K562 (cell line): ENCODE measurements around the gene TTC28. TPM values are rescaled to one million over a fixed set of nuclear protein-coding genes. Genes with fewer than 3 reads are reported as not detected.

Experiments used
- ATAC-seq: fragments of 200-7000 bp; cut with Tn5 transposase; 3 replicates; pipeline ENCODE4 v1.9.1; 2020; ENCODE audit warnings: moderate library complexity
- BruUV-seq: library from RNA; stranded (reverse); fragments of 400-500 nt; replicated peaks from 2 replicates; lab custom pipeline; 2021; lab: Mats Ljungman, UMichigan
- CTCF ChIA-PET: fragments of 300-600 bp; formaldehyde crosslinking; extraction: SDS; loops from one replicate; lab custom pipeline; 2021; ENCODE audit warnings: low intra/inter-chr PET ratio; lab: Yijun Ruan, JAX
- POLR2A ChIA-PET: fragments of 300-600, 350-650 bp; sonication (Branson Sonifier 250); formaldehyde crosslinking; extraction: SDS; loops from one replicate; lab custom pipeline; 2021; ENCODE audit warnings: antibody characterized with exemption, inconsistent platforms; lab: Yijun Ruan, JAX
- DNase-seq, 4 experiments: peaks; one replicate each; pipeline versions ENCODE4 v3.0.0 to v3.0.0-alpha.2; 2011 to 2018; ENCODE audit warnings: low spot score in 3 of 4, mixed read lengths in 3 of 4; ENCODE audit errors: extremely low read depth in 1 of 4
- FAIRE-seq: peaks from 2 replicates; lab custom pipeline; 2011; peaks lifted over from hg19 to GRCh38; lab: Jason Lieb, UNC
- H2AFZ ChIP-seq: 2 replicates; pipeline ENCODE4 v1.6.0; 2011; ENCODE audit warnings: low read depth, low read length, control low read depth, inconsistent platforms
- H3K27ac ChIP-seq: fragments of 200-600 bp; 3 replicates; pipeline ENCODE4 v1.8.0; 2011; ENCODE audit warnings: low read depth, mild to moderate bottlenecking, control low read depth, inconsistent platforms, low read length, moderate library complexity, mixed read lengths; ENCODE audit errors: extremely low read depth
- H3K27me3 ChIP-seq, 2 experiments: fragments of 300-600 bp in 1 of 2; 2 replicates in 1 of 2; 3 replicates in 1 of 2; pipeline versions ENCODE4 v1.6.0 to v1.8.0; 2011; ENCODE audit warnings: inconsistent platforms in 2 of 2, low read length in 2 of 2, mild to moderate bottlenecking in 1 of 2, mixed read lengths in 1 of 2, moderate library complexity in 1 of 2; ENCODE audit not compliant: control insufficient read depth in 2 of 2, insufficient read depth in 2 of 2
- H3K36me3 ChIP-seq: fragments of 300-600 bp; 3 replicates; pipeline ENCODE4 v1.8.0; 2011; ENCODE audit warnings: mild to moderate bottlenecking, low read length, inconsistent platforms; ENCODE audit not compliant: control insufficient read depth, insufficient read depth
- H3K4me1 ChIP-seq, 2 experiments: fragments of 200-600 bp in 1 of 2; replicated peaks in 1 of 2; 2 replicates in 1 of 2; 3 replicates in 1 of 2; pipeline versions ENCODE4 v1.5.1 to v1.8.0; 2011; ENCODE audit warnings: inconsistent platforms in 2 of 2, low read length in 2 of 2, mild to moderate bottlenecking in 1 of 2, mixed read lengths in 1 of 2, moderate library complexity in 1 of 2; ENCODE audit not compliant: control insufficient read depth in 2 of 2, insufficient read depth in 2 of 2
- H3K4me2 ChIP-seq: 2 replicates; pipeline ENCODE4 v1.6.1; 2011; ENCODE audit warnings: low read length, control low read depth, inconsistent platforms, mixed read lengths; ENCODE audit not compliant: insufficient read depth
- H3K4me3 ChIP-seq: fragments of 200-600 bp; sonication (generic), shearing (Covaris generic); 2 replicates; pipeline ENCODE4 v1.5.1; 2016; ENCODE audit warnings: control low read depth, inconsistent platforms
- H3K79me2 ChIP-seq: fragments of 200-600 bp; 3 replicates; pipeline ENCODE4 v1.8.0; 2011; ENCODE audit warnings: low read length, inconsistent platforms; ENCODE audit not compliant: control insufficient read depth, insufficient read depth
- H3K9ac ChIP-seq, 2 experiments: 2 replicates each; pipeline versions ENCODE4 v1.6.0 to v1.6.1; 2011; ENCODE audit warnings: low read depth in 2 of 2, low read length in 2 of 2, control low read depth in 1 of 2, inconsistent platforms in 1 of 2, mild to moderate bottlenecking in 1 of 2, mixed read lengths in 1 of 2; ENCODE audit not compliant: insufficient read depth in 1 of 2
- H3K9me1 ChIP-seq: one replicate; pipeline ENCODE4 v1.6.0; 2011; ENCODE audit warnings: inconsistent platforms, mild to moderate bottlenecking, low read length, moderate library complexity; ENCODE audit not compliant: control insufficient read depth, insufficient read depth
- H3K9me3 ChIP-seq: replicated peaks from 2 replicates; pipeline ENCODE4 v1.5.1; 2011; ENCODE audit warnings: low read depth, low read length, inconsistent platforms; ENCODE audit not compliant: control insufficient read depth, insufficient read depth
- H4K20me1 ChIP-seq: replicated peaks from 2 replicates; pipeline ENCODE4 v1.6.1; 2011; ENCODE audit warnings: low read length, inconsistent platforms, mixed read lengths; ENCODE audit not compliant: control insufficient read depth, insufficient read depth
- CBFB ChIP-seq: sonication (generic); formaldehyde crosslinking; IDR thresholded peaks from 2 replicates; pipeline ENCODE4 v1.4.0; 2020; ENCODE audit warnings: mild to moderate bottlenecking, missing genetic modification reagents
- CBX5 ChIP-seq: IDR thresholded peaks from 2 replicates; pipeline ENCODE4 v1.6.1; 2014; ENCODE audit warnings: low read depth, borderline replicate concordance
- E2F6 ChIP-seq, 2 experiments: IDR thresholded peaks; 2 replicates each; pipeline ENCODE4 v1.6.1; 2011; ENCODE audit warnings: borderline replicate concordance in 1 of 2, control low read depth in 1 of 2, low read depth in 1 of 2, low read length in 1 of 2, mild to moderate bottlenecking in 1 of 2, mixed read lengths in 1 of 2, moderate library complexity in 1 of 2; ENCODE audit not compliant: insufficient read depth in 1 of 2, insufficient read length in 1 of 2, poor library complexity in 1 of 2, severe bottlenecking in 1 of 2; ENCODE audit errors: extremely low read depth in 1 of 2
- ELF4 ChIP-seq: fragments of 450-650 bp; formaldehyde crosslinking; IDR thresholded peaks from 2 replicates; pipeline ENCODE4 v1.4.0; 2022; ENCODE audit warnings: missing genetic modification characterization
- FOXM1 ChIP-seq, 2 experiments: fragments of 450-650 bp in 1 of 2; sonication (generic) in 1 of 2; formaldehyde crosslinking in 1 of 2; IDR thresholded peaks; 2 replicates each; pipeline versions ENCODE4 v1.6.1 to v1.9.0; 2017 to 2022; ENCODE audit warnings: low read depth in 2 of 2, mild to moderate bottlenecking in 2 of 2, missing genetic modification reagents in 1 of 2, moderate library complexity in 1 of 2
- GATAD2B ChIP-seq: fragments of 450-650 bp; IDR thresholded peaks from 2 replicates; pipeline ENCODE4 v1.6.1; 2017; ENCODE audit warnings: mild to moderate bottlenecking, borderline replicate concordance
- HMBOX1 ChIP-seq: sonication (generic); IDR thresholded peaks from 2 replicates; pipeline ENCODE4 v1.6.1; 2016
- JUND ChIP-seq, 2 experiments: IDR thresholded peaks; 2 replicates in 1 of 2; 3 replicates in 1 of 2; pipeline ENCODE4 v1.6.1; 2011; ENCODE audit warnings: borderline replicate concordance in 2 of 2, low read depth in 2 of 2, low read length in 2 of 2, improper control_type of control experiment in 1 of 2, missing biosample characterization in 1 of 2, missing genetic modification characterization in 1 of 2, missing genetic modification reagents in 1 of 2
- MAFF ChIP-seq: IDR thresholded peaks from 2 replicates; pipeline ENCODE4 v1.6.1; 2012; ENCODE audit warnings: low read length, improper control_type of control experiment
- MTA3 ChIP-seq: fragments of 450-650 bp; formaldehyde crosslinking; IDR thresholded peaks from 2 replicates; pipeline ENCODE4 v1.6.1; 2017; ENCODE audit warnings: mild to moderate bottlenecking, borderline replicate concordance
- RBFOX2 ChIP-seq: fragments of 200-400 bp; formaldehyde crosslinking; IDR thresholded peaks from 2 replicates; pipeline ENCODE4 v1.6.1; 2017; ENCODE audit warnings: low read depth, mild to moderate bottlenecking, low read length, moderate library complexity
- RBM22 ChIP-seq: fragments of 200-400 bp; formaldehyde crosslinking; IDR thresholded peaks from 2 replicates; pipeline ENCODE4 v1.6.1; 2018; ENCODE audit warnings: low read length, low read depth; ENCODE audit not compliant: poor library complexity, severe bottlenecking
- RUNX1 ChIP-seq: sonication (generic); IDR thresholded peaks from 2 replicates; pipeline ENCODE4 v1.6.1; 2016; ENCODE audit warnings: antibody characterized with exemption, low read depth
- SMC3 ChIP-seq: conservative IDR thresholded peaks from 2 replicates; pipeline ENCODE4 v1.6.1; 2011; ENCODE audit warnings: low read depth, low read length, improper control_type of control experiment; ENCODE audit not compliant: insufficient read depth
- ZSCAN29 ChIP-seq: fragments of 450-650 bp; IDR thresholded peaks from 2 replicates; pipeline ENCODE4 v1.6.1; 2017
- WGBS: fragments of 100-300 bp; shearing (Covaris generic); methylation state at CpG from one replicate; pipeline ENCODE4 v1.1.6; 2016; ENCODE audit warnings: low coverage, mixed read lengths; ENCODE audit not compliant: insufficient coverage; ENCODE audit errors: missing lambda C conversion rate; 5-methylcytosine and 5-hydroxymethylcytosine counted together
- in situ Hi-C: fragments of 300-500 bp; cut with MboI; formaldehyde crosslinking; loops from 4 replicates; pipeline ENCODE4 v1.15.0; 2018; ENCODE audit warnings: inconsistent platforms, mixed read lengths
- intact Hi-C: fragments of 100-400 bp; cut with micrococcal nuclease; formaldehyde crosslinking; loops from 2 replicates; pipeline ENCODE4 v1.14.2; 2022
- polyA plus RNA-seq, 8 experiments: library from polyadenylated mRNA; depleted of rRNA in 4 of 8; stranded (reverse) in 5 of 8; unstranded in 3 of 8; fragments of >200 nt; fragmentation: Nextera tagmentation in 2 of 8; fragmentation: Illumina TruSeq in 1 of 8; extraction: Ambion mirVana in 2 of 8; extraction: Trizol in 1 of 8; gene quantifications; 2 replicates each; pipeline versions ENCODE4 v1.2.1 to v1.2.3, GENCODE V29; 2011 to 2014; ENCODE audit warnings: inconsistent platforms in 1 of 8, missing spikeins in 1 of 8
- total RNA-seq, 7 experiments: library from RNA; depleted of rRNA in 6 of 7; stranded (reverse); fragments of >200 nt in 6 of 7; fragmentation: Illumina TruSeq in 2 of 7; extraction: Trizol in 2 of 7; gene quantifications; 2 replicates each; pipeline versions ENCODE4 v1.2.1 to v1.2.3, GENCODE V29; 2011 to 2021; ENCODE audit warnings: low replicate concordance in 1 of 7
- TF ChIP-seq, protein P1 (sequence below): fragments of 450-650 bp; formaldehyde crosslinking; IDR thresholded peaks from 2 replicates; pipeline ENCODE4 v1.4.0; 2020; ENCODE audit warnings: mild to moderate bottlenecking, moderate library complexity

The TTC28 gene
- total and polyA plus RNA-seq, 9 of the 15 experiments (the other 6 are each of a cell fraction or from before 2014, with no cell fraction given): 0.22 to 10.7 (median 3.1) TPM

DNA sequence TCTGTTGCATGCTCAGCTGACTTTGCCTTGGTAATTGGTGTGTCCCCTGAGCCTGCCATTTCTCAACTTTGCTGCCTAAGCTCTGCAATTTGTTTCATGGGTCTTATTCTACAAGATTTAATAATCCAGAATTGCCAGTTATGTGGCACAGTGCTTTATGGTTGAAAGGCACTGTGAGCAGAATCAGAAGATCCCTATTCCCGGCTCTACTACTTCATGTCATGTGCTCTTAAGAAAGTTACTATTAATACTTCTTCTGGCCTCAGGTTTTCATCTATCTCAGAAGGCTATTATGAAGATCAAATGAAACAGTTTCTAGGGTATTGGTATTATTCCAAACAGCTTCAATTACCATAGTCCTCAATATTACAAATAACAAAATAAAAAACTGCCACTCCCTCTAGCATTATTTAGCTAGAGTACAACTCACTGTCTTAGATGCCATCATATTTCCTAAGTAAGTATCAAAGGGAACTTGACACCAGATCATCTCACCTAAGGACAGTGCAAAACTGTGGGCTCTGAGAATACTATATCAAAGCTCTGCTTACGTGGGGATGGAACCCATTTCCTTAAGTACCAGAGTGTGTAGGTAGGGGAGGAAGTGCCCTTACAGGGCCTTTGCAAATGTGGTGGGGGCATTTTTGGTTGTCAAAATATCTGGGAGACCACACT, 560.5 kb downstream of the TTC28 start:
- in situ Hi-C loops (no loop called here), intact Hi-C loops (no loop called here)
- H3K4me2 ChIP-seq: no peak overlapping the region
- no peak for ATAC-seq
- H3K9ac ChIP-seq: no peak overlapping the region
- WGBS: 14% methylated on average over 2 of the region's 2 CpGs
- ChIA-PET POLR2A (no interaction called here), CTCF (no interaction called here)
- H4K20me1 ChIP-seq: no peaks in the 10 kb centered on the region
- no peaks in the 10 kb centered on the region for H3K36me3 ChIP-seq
- no TSS peak for BruUV-seq
- no peaks in the 10 kb centered on the region for H3K9me3 ChIP-seq
- H3K4me1 ChIP-seq: no peaks in the 10 kb centered on the region; a peak in 1 of 5 replicates
- H3K4me3 ChIP-seq: no peak overlapping the region
- no peak for FAIRE-seq
- no peak overlapping the region for H3K27ac ChIP-seq
- no peaks in the 10 kb centered on the region for H3K27me3 ChIP-seq
- DNase-seq: no peak
- H2AFZ ChIP-seq: no peak overlapping the region
- H3K9me1 ChIP-seq: no peaks in the 10 kb centered on the region
- H3K79me2 ChIP-seq: no peaks in the 10 kb centered on the region
- TF ChIP-seq, protein P1, sequence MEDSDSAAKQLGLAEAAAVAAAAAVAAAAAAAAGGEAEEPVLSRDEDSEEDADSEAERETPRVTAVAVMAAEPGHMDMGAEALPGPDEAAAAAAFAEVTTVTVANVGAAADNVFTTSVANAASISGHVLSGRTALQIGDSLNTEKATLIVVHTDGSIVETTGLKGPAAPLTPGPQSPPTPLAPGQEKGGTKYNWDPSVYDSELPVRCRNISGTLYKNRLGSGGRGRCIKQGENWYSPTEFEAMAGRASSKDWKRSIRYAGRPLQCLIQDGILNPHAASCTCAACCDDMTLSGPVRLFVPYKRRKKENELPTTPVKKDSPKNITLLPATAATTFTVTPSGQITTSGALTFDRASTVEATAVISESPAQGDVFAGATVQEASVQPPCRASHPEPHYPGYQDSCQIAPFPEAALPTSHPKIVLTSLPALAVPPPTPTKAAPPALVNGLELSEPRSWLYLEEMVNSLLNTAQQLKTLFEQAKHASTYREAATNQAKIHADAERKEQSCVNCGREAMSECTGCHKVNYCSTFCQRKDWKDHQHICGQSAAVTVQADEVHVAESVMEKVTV: no peak
- TF ChIP-seq CBX5 (no peak), ZSCAN29 (no peak), CBFB (CRISPR knock-in tag) (no peak), RUNX1 (no peak), SMC3 (no peak), MTA3 (no peak), HMBOX1 (no peak), FOXM1 (IDR thresholded peaks at IDR 0.05; ENCODE audit: low read depth) (no peak), FOXM1 (CRISPR knock-in tag; IDR thresholded peaks at IDR 0.05; ENCODE audit: low read depth) (no peak), RBM22 (no peak), JUND (IDR thresholded peaks at IDR 0.05; ENCODE audit: borderline replicate concordance, low read depth, low read length) (no peak), JUND (tag; IDR thresholded peaks at IDR 0.05; ENCODE audit: borderline replicate concordance, low read depth, low read length) (no peak), MAFF (no peak), ELF4 (no peak), GATAD2B (no peak), RBFOX2 (no peak), E2F6 (IDR thresholded peaks at IDR 0.05; ENCODE audit: borderline replicate concordance in 1 of 2, extremely low read depth in 1 of 2, insufficient read depth in 1 of 2, insufficient read length in 1 of 2, low read depth in 1 of 2, low read length in 1 of 2, poor library complexity in 1 of 2, severe bottlenecking in 1 of 2) (no peak)
